Measurements from ENCODE around the gene SDC3.

The SDC3 gene

GRCh38 chr1:30888975-30889374, 19.6 kb downstream of the SDC3 start:
- DNase-seq (ENCODE audit: low read depth in 2 of 2) = no peak

GRCh38 chr1:30888391-30888790, 20.2 kb downstream of the SDC3 start:
- DNase-seq (ENCODE audit: low read depth in 2 of 2) = no peak

GRCh38 chr1:30887485-30888315, 20.9 kb downstream of the SDC3 start:
- DNase-seq (ENCODE audit: low read depth in 2 of 2) = no peak

GRCh38 chr1:30886710-30887428, 21.7 kb downstream of the SDC3 start:
- no peak for DNase-seq (ENCODE audit: low read depth in 2 of 2)

DNA sequence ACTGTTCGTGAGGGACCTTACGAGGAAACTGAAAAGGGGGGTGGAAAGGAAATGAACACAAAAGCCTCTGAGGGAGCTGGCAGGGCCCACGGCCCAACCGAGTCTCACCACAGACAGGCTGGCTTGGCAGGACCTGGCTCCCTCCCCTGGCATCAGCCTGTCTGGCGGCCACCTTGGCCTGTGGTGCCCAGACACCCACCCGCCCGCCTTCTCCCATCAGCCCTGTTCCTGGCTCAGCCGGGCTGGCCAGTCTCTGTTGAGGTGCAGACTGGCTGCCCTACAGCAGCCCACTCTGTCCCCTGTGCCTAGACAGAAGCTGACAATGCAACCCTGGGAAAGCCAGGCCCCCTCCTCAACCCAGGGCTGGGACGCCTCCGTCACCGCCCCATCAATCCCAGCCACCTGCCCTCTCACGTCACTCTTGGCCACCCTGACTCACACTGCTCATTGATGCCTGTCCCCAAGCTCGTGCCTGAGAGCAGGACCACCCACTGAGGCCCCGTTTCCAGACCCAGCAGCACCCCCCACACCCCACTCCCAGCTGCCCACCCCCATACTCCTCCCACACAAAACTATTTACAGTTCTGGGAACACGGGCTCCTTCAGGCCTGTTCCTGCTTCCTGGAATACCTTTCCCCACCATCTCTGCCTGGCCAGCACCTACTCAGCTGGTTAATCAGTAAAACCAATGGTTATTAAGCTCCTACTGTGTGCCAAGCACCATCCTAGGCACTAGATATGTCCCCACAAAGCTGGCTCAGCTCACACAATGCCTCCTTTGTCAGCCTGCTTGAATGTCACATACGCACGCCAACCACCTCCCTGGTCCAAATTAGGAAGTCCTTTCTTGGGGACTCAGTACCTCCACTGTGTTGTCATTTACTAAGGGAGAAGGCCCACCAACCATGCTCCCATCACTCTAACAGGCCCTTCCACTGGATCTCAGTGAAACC, 22.7 kb downstream of the SDC3 start:
- no peak for DNase-seq (ENCODE audit: low read depth in 2 of 2)

DNA sequence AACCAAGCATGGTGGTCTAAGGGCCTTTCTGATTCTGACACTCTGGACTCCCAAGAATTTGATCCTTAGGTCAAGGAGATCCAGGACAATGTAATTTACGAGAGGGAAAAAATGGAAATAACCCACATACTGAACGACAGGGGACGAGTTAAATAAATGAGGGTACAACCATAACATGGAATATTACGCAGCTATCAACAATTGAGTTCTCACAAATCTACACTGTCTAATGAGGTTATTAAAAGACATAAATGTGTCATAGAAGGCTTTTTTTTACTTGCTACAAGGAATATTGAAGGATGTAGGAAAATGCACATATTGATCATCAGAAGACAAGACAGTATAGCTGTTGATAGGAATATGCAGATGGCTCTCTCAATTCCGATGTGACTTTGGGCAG, 23.8 kb downstream of the SDC3 start:
- no peak for DNase-seq (ENCODE audit: low read depth in 2 of 2)

DNA sequence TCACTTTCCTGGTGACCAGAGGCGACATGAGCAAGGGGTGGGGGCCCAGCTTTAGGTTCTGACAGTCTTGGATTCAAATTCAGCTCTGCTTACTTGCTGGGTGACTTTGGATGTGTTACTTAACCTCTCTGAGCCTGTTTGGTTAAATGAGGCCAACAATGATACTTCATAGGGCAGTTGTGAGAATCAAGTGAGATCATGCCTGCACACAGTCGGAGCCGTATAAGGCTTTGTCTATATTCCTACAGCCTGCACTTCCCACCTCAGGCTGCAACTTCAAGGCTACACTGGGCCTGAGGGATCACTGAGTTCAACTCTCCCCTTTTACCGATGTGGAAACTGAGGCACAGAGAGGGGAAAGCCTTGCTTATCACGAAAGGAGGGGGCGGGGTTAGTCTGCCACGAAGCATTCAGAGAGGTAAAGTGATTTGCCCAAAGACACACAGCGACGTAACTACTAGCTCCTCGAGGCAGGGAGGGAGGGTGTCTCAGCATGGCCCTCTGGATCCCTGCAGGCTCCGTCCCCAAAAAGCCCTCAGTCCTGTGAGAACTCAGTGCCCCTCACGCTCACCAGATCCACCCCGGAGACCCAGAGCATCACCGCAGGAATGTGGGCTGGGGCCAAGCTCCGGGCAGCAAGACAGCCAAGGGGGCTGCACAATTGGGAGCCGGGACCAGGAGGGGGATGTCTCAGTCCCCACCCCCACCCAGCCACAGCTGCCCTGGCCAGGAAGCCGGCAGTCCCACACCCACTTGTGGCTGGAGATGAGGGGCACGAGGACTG, 25.0 kb downstream of the SDC3 start:
- DNase-seq (ENCODE audit: low read depth in 2 of 2) = no peak

GRCh38 chr1:30882678-30883388, 25.7 kb downstream of the SDC3 start:
- no peak for DNase-seq (ENCODE audit: low read depth in 2 of 2)

DNA sequence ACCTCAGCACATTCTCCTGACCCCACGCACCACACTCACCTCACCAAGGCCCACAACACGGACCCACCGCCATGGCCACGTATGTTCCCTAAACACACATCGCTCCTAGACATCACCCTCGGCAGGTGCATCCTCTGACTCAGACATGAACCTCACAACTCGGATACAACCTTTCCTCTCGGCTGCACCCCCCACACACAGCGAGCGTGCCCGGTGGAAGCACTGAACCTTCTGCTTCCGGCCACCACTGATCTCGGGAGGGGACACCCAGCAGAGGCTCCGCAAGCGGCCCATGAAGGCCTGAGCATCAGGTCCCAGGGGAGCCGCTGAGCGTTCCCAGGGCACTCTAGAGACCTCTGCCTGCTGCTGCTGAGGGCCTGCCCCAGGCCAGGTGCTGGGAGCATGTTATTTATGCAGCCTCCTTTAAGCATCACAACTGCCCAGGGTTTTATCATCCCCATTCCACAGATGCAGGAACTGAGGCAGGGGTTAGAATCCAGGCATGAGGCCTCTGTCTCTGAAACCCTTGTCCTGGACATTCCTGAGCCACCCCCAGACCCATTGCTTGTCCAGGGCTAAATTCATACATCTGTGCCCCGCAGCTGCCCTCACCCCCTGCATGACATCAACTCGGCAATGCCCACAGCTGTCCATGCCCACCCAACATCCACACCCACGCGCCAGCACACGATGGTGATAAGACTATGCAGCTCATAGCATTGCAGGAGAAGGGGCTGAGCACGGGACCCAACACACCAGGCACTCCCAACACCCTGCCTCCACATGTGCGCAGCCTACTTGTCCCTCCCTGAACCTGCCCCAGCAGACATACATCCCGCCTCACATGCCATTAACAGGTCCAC, 27.0 kb downstream of the SDC3 start:
- DNase-seq (ENCODE audit: low read depth in 2 of 2) = no peak

DNA sequence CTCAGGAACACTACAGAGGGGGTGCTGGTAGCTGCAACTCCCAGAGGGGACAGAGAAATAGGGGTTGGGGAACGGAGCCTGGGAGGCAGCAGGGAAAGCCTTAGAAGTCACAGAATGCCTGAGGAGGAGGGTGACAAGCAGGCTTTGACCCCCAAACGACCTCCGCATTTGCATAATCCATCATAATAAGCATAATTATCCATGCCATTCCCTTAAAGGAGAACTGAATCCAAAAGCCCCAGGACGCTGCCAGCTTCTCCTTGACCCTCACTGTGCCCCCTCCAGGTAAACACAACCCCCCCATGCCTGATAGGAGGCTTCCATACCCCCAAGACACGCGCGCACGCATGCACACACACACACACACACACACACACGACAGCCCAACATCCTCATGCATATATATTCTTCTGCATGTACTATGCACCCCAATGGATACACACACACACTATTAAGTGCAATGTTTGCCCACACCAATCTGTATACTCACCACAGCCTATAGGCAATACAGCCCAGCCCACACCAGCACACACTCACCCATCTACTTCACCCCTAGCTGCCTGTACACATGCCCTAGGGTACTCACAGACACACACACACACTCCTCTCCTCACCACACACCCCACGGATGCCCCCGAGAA, 27.8 kb downstream of the SDC3 start:
- DNase-seq (ENCODE audit: low read depth in 2 of 2) = no peak

DNA sequence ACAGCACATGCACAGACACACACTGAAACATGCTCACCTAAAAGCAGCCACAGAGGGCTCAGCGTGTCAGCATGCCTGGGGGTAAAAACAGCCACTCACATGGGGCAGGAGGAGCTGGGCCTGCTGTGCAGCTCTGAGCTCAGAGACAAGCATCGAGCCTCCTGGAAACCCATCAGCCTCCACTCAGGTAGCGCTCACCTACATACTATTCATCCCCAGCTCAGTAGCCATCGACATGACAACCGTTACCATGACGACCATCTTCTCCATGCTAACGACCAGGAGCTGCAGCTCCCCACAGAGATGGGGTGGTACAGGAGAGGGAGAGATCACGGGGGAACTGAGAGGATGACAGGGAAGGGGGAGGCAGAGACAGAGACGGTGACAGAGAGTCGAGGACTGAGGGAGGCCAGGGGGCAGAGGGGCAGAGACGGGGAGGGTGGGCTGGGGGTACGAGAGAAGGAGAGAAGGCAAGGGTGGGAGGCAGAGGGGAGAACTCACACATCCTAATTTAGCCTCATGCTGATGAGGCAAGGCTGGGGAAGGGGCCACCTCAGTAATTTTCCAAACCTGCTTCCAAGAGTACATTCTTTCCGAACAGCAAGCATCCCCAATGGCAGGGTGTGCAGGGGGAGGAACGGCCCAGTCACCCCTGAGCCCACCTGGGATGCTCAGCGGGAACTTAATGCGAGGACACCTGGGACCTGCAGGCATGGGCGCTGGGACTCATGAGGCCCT, 28.4 kb downstream of the SDC3 start:
- no peak for DNase-seq (ENCODE audit: low read depth in 2 of 2)

- no peak for DNase-seq (ENCODE audit: low read depth in 2 of 2)
Observed at GRCh38 chr1:30879126-30879786, 29.3 kb downstream of the SDC3 start.

GRCh38 chr1:30878559-30878958, 30.0 kb downstream of the SDC3 start:
- DNase-seq (ENCODE audit: low read depth in 2 of 2) = no peak

GRCh38 chr1:30878016-30878415, 30.5 kb downstream of the SDC3 start:
- DNase-seq (ENCODE audit: low read depth in 2 of 2) = no peak

DNA sequence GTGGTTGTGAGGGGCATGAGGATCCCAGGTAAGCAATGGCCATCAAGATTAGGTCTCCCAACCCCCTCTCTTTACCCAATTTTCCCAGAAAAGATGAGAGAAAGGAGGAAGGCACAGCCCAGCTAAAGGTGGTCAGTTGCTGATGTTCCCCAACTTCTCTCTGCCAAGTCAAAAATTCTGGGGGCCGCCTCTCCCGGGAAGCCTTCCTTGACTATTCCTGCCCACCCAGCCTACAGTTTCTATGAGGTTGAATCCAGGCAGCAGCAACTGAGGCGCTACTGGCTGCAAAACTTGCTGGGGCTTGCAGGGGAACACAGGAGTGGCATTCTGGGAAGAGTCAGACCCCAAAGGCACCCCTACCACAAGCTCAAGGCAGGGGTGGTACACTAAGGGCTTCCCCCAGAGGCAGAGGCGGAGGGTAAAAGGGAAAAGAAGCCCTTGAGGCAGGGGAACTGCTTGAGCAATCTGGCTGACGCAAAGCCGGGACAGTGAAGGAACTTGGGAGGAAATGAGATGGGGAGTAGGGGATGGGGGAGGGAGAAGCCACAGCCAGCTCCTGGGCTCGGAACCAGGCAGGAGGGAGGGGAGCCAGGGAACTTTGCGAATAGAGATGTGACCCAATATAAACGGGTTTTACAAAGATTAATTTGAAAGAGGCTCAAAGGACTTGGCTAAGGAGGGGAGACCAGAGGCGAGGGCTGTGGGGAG, 31.2 kb downstream of the SDC3 start:
- DNase-seq (ENCODE audit: low read depth in 2 of 2) = no peak

- no peak for DNase-seq (ENCODE audit: low read depth in 2 of 2)
Observed at GRCh38 chr1:30876451-30877204, 31.9 kb downstream of the SDC3 start.

GRCh38 chr1:30875916-30876315, 32.6 kb downstream of the SDC3 start:
- DNase-seq (ENCODE audit: low read depth in 2 of 2) = no peak

All from stimulated activated CD8-positive, alpha-beta memory T cell treated with anti-CD3 and anti-CD28 coated beads, Interleukin-7, amount 100 ng/mL, for 1 hour (primary cell).